ENCODE measurements around the gene EPS8L3. TPM values are rescaled to one million over a fixed set of nuclear protein-coding genes. Genes with fewer than 3 reads are reported as not detected.

The EPS8L3 gene
- total RNA-seq, 1 donor, result not detected

DNA sequence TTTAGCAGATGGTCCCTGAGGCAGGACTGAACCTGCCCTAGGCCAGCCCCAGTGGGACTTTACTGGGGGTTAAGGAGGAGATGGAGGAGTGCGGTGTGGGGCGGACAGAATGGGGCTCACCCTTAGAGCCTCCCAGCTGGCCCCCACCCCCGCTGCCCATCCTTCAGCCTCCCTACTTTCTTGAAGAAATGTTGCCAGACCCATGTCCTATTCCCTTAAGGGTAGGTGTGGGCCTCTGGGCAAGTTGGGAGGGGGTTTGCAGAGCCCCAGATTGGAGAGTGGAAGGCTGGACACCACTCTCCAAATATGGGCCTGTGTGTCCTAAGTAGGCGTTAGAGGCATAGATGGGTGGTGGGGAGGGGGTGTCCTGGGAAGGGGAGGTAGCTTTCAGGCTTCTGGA lies 19.2 kb upstream of the EPS8L3 start:
- Histone ChIP-seq H3K4me3 (ENCODE audit: insufficient read depth, low read length) (no peak overlapping the region), H3K36me3 (ENCODE audit: insufficient read depth, low read length) (no peaks in the 10 kb centered on the region), H2AFZ (ENCODE audit: low read length) (no peak overlapping the region), H4K20me1 (ENCODE audit: insufficient read depth, low read length) (no peaks in the 10 kb centered on the region), H3K4me1 (ENCODE audit: insufficient read depth, low read length) (peaks cover 19% of the 10 kb centered on the region), H3K27me3 (ENCODE audit: insufficient read depth, low read length) (no peaks in the 10 kb centered on the region), H3K27ac (ENCODE audit: low read depth, low read length) (no peak overlapping the region), H3K9me3 (ENCODE audit: low read depth, low read length) (peaks cover 3% of the 10 kb centered on the region), H3K4me2 (ENCODE audit: insufficient read depth, low read length) (peak overlapping the region; percentile 38), H3K79me2 (ENCODE audit: insufficient read depth, low read length) (no peaks in the 10 kb centered on the region)
- DNase-seq (ENCODE audit: insufficient read length, low spot score, missing footprints), result no peak
- TF ChIP-seq, protein P1, sequence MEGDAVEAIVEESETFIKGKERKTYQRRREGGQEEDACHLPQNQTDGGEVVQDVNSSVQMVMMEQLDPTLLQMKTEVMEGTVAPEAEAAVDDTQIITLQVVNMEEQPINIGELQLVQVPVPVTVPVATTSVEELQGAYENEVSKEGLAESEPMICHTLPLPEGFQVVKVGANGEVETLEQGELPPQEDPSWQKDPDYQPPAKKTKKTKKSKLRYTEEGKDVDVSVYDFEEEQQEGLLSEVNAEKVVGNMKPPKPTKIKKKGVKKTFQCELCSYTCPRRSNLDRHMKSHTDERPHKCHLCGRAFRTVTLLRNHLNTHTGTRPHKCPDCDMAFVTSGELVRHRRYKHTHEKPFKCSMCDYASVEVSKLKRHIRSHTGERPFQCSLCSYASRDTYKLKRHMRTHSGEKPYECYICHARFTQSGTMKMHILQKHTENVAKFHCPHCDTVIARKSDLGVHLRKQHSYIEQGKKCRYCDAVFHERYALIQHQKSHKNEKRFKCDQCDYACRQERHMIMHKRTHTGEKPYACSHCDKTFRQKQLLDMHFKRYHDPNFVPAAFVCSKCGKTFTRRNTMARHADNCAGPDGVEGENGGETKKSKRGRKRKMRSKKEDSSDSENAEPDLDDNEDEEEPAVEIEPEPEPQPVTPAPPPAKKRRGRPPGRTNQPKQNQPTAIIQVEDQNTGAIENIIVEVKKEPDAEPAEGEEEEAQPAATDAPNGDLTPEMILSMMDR (IDR thresholded peaks at IDR 0.05; ENCODE audit: extremely low read depth, low read depth, low read length), result no peak

DNA sequence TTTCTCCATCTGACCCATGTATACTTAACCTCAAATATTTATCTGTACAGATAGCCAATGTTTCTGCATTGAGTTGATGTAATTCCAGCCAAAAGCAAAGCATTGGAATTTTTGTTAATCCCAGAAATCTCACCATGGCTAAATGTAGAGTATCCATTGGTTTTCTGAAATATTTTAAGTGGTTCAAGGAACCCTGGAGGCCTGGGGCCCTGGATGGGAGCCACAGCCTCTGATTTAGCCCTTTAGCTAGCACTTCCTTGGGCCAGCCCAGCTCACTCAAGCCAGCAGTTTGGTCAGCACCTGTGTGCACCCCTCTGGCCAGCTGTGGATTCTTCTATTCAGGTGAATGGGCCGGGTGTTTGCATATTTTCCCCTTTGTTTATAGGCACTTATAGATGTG lies 18.8 kb upstream of the EPS8L3 start:
- no peaks in the 10 kb centered on the region for H3K27me3 ChIP-seq (ENCODE audit: insufficient read depth, low read length)
- no peak overlapping the region for H3K4me2 ChIP-seq (ENCODE audit: insufficient read depth, low read length)
- H3K4me3 ChIP-seq (ENCODE audit: insufficient read depth, low read length), result no peak overlapping the region
- no peaks in the 10 kb centered on the region for H4K20me1 ChIP-seq (ENCODE audit: insufficient read depth, low read length)
- peaks cover 3% of the 10 kb centered on the region for H3K9me3 ChIP-seq (ENCODE audit: low read depth, low read length)
- peaks cover 19% of the 10 kb centered on the region for H3K4me1 ChIP-seq (ENCODE audit: insufficient read depth, low read length)
- H3K27ac ChIP-seq (ENCODE audit: low read depth, low read length), result no peak overlapping the region
- no peaks in the 10 kb centered on the region for H3K36me3 ChIP-seq (ENCODE audit: insufficient read depth, low read length)
- TF ChIP-seq, protein P1 (IDR thresholded peaks at IDR 0.05; ENCODE audit: extremely low read depth, low read depth, low read length), result no peak
- DNase-seq (ENCODE audit: insufficient read length, low spot score, missing footprints), result peak; percentile 86
- no peaks in the 10 kb centered on the region for H3K79me2 ChIP-seq (ENCODE audit: insufficient read depth, low read length)
- no peak overlapping the region for H2AFZ ChIP-seq (ENCODE audit: low read length)

DNA sequence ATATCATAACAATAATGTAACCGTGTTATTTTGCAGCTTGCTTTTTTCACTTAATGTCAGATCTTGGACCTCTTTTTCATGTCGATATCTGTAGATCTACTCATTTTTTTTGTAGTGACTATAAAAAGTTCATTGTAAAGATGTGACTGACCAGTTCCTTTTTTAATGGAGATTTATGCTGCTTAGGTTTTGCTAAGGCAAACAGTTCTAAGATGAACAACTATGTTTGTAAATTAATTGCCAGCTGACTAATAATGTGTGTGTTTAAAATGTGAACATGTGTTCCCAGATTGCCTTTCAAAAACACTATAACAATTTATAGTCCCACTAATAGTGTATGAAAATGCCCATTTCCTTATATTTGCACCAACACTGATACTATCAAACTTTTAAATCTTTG lies 18.1 kb upstream of the EPS8L3 start:
- H3K4me1 ChIP-seq (ENCODE audit: insufficient read depth, low read length), result peaks cover 25% of the 10 kb centered on the region
- no peak overlapping the region for H2AFZ ChIP-seq (ENCODE audit: low read length)
- no peaks in the 10 kb centered on the region for H4K20me1 ChIP-seq (ENCODE audit: insufficient read depth, low read length)
- no peaks in the 10 kb centered on the region for H3K36me3 ChIP-seq (ENCODE audit: insufficient read depth, low read length)
- H3K79me2 ChIP-seq (ENCODE audit: insufficient read depth, low read length), result no peaks in the 10 kb centered on the region
- peak; percentile 15 for DNase-seq (ENCODE audit: insufficient read length, low spot score, missing footprints)
- H3K27ac ChIP-seq (ENCODE audit: low read depth, low read length), result no peak overlapping the region
- H3K4me3 ChIP-seq (ENCODE audit: insufficient read depth, low read length), result no peak overlapping the region
- H3K9me3 ChIP-seq (ENCODE audit: low read depth, low read length), result peaks cover 3% of the 10 kb centered on the region
- no peak overlapping the region for H3K4me2 ChIP-seq (ENCODE audit: insufficient read depth, low read length)
- H3K27me3 ChIP-seq (ENCODE audit: insufficient read depth, low read length), result no peaks in the 10 kb centered on the region
- TF ChIP-seq, protein P1 (IDR thresholded peaks at IDR 0.05; ENCODE audit: extremely low read depth, low read depth, low read length), result no peak

DNA sequence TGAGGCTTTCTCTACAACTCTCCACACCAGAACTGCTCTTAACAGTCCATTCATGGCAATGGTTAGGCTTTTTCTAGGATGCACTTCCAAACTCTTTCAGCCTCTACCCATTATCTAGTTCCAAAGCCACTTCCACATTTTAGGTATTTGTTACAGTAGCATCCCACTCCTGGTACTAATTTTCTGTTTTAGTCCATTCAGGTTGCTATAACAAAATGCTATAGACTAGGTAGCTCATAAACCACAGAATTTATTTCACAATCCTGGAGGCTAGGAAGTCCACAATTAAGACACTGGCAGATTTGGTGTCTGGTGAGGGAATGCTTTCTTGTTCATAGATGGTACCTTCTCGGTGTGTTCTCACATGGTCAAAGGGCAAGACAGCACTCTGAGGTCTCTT lies 17.3 kb upstream of the EPS8L3 start:
- no peak overlapping the region for H3K4me3 ChIP-seq (ENCODE audit: insufficient read depth, low read length)
- DNase-seq (ENCODE audit: insufficient read length, low spot score, missing footprints), result no peak
- no peaks in the 10 kb centered on the region for H4K20me1 ChIP-seq (ENCODE audit: insufficient read depth, low read length)
- no peaks in the 10 kb centered on the region for H3K36me3 ChIP-seq (ENCODE audit: insufficient read depth, low read length)
- no peak overlapping the region for H3K4me2 ChIP-seq (ENCODE audit: insufficient read depth, low read length)
- H2AFZ ChIP-seq (ENCODE audit: low read length), result no peak overlapping the region
- TF ChIP-seq, protein P1 (IDR thresholded peaks at IDR 0.05; ENCODE audit: extremely low read depth, low read depth, low read length), result no peak
- no peak overlapping the region for H3K27ac ChIP-seq (ENCODE audit: low read depth, low read length)
- no peaks in the 10 kb centered on the region for H3K27me3 ChIP-seq (ENCODE audit: insufficient read depth, low read length)
- H3K4me1 ChIP-seq (ENCODE audit: insufficient read depth, low read length), result peaks cover 25% of the 10 kb centered on the region
- peaks cover 3% of the 10 kb centered on the region for H3K9me3 ChIP-seq (ENCODE audit: low read depth, low read length)
- no peaks in the 10 kb centered on the region for H3K79me2 ChIP-seq (ENCODE audit: insufficient read depth, low read length)

All from osteoblast (primary cell).